K562 (cell line): Measurements from ENCODE around the gene SCGB1A1. TPM values are rescaled to one million over a fixed set of nuclear protein-coding genes. Genes with fewer than 3 reads are reported as not detected.

ENCODE experiments used
- ATAC-seq: fragments of 200-7000 bp; cut with Tn5 transposase; 3 replicates; pipeline ENCODE4 v1.9.1; 2020; ENCODE audit warnings: moderate library complexity
- BruUV-seq: library from RNA; stranded (reverse); fragments of 400-500 nt; replicated peaks from 2 replicates; lab custom pipeline; 2021; lab: Mats Ljungman, UMichigan
- CTCF ChIA-PET: fragments of 300-600 bp; formaldehyde crosslinking; extraction: SDS; loops from one replicate; lab custom pipeline; 2021; ENCODE audit warnings: low intra/inter-chr PET ratio; lab: Yijun Ruan, JAX
- POLR2A ChIA-PET: fragments of 300-600, 350-650 bp; sonication (Branson Sonifier 250); formaldehyde crosslinking; extraction: SDS; loops from one replicate; lab custom pipeline; 2021; ENCODE audit warnings: antibody characterized with exemption, inconsistent platforms; lab: Yijun Ruan, JAX
- DNase-seq, 4 experiments: peaks; one replicate each; pipeline versions ENCODE4 v3.0.0 to v3.0.0-alpha.2; 2011 to 2018; ENCODE audit warnings: low spot score in 3 of 4, mixed read lengths in 3 of 4; ENCODE audit errors: extremely low read depth in 1 of 4
- FAIRE-seq: peaks from 2 replicates; lab custom pipeline; 2011; peaks lifted over from hg19 to GRCh38; lab: Jason Lieb, UNC
- H2AFZ ChIP-seq: 2 replicates; pipeline ENCODE4 v1.6.0; 2011; ENCODE audit warnings: low read depth, low read length, control low read depth, inconsistent platforms
- H3K27ac ChIP-seq: fragments of 200-600 bp; 3 replicates; pipeline ENCODE4 v1.8.0; 2011; ENCODE audit warnings: low read depth, mild to moderate bottlenecking, control low read depth, inconsistent platforms, low read length, moderate library complexity, mixed read lengths; ENCODE audit errors: extremely low read depth
- H3K27me3 ChIP-seq, 2 experiments: fragments of 300-600 bp in 1 of 2; 2 replicates in 1 of 2; 3 replicates in 1 of 2; pipeline versions ENCODE4 v1.6.0 to v1.8.0; 2011; ENCODE audit warnings: inconsistent platforms in 2 of 2, low read length in 2 of 2, mild to moderate bottlenecking in 1 of 2, mixed read lengths in 1 of 2, moderate library complexity in 1 of 2; ENCODE audit not compliant: control insufficient read depth in 2 of 2, insufficient read depth in 2 of 2
- H3K36me3 ChIP-seq: fragments of 300-600 bp; 3 replicates; pipeline ENCODE4 v1.8.0; 2011; ENCODE audit warnings: mild to moderate bottlenecking, low read length, inconsistent platforms; ENCODE audit not compliant: control insufficient read depth, insufficient read depth
- H3K4me1 ChIP-seq, 2 experiments: fragments of 200-600 bp in 1 of 2; replicated peaks in 1 of 2; 2 replicates in 1 of 2; 3 replicates in 1 of 2; pipeline versions ENCODE4 v1.5.1 to v1.8.0; 2011; ENCODE audit warnings: inconsistent platforms in 2 of 2, low read length in 2 of 2, mild to moderate bottlenecking in 1 of 2, mixed read lengths in 1 of 2, moderate library complexity in 1 of 2; ENCODE audit not compliant: control insufficient read depth in 2 of 2, insufficient read depth in 2 of 2
- H3K4me2 ChIP-seq: 2 replicates; pipeline ENCODE4 v1.6.1; 2011; ENCODE audit warnings: low read length, control low read depth, inconsistent platforms, mixed read lengths; ENCODE audit not compliant: insufficient read depth
- H3K4me3 ChIP-seq: fragments of 200-600 bp; sonication (generic), shearing (Covaris generic); 2 replicates; pipeline ENCODE4 v1.5.1; 2016; ENCODE audit warnings: control low read depth, inconsistent platforms
- H3K79me2 ChIP-seq: fragments of 200-600 bp; 3 replicates; pipeline ENCODE4 v1.8.0; 2011; ENCODE audit warnings: low read length, inconsistent platforms; ENCODE audit not compliant: control insufficient read depth, insufficient read depth
- H3K9ac ChIP-seq, 2 experiments: 2 replicates each; pipeline versions ENCODE4 v1.6.0 to v1.6.1; 2011; ENCODE audit warnings: low read depth in 2 of 2, low read length in 2 of 2, control low read depth in 1 of 2, inconsistent platforms in 1 of 2, mild to moderate bottlenecking in 1 of 2, mixed read lengths in 1 of 2; ENCODE audit not compliant: insufficient read depth in 1 of 2
- H3K9me1 ChIP-seq: one replicate; pipeline ENCODE4 v1.6.0; 2011; ENCODE audit warnings: inconsistent platforms, mild to moderate bottlenecking, low read length, moderate library complexity; ENCODE audit not compliant: control insufficient read depth, insufficient read depth
- H3K9me3 ChIP-seq: replicated peaks from 2 replicates; pipeline ENCODE4 v1.5.1; 2011; ENCODE audit warnings: low read depth, low read length, inconsistent platforms; ENCODE audit not compliant: control insufficient read depth, insufficient read depth
- H4K20me1 ChIP-seq: replicated peaks from 2 replicates; pipeline ENCODE4 v1.6.1; 2011; ENCODE audit warnings: low read length, inconsistent platforms, mixed read lengths; ENCODE audit not compliant: control insufficient read depth, insufficient read depth
- HLTF ChIP-seq: fragments of 450-650 bp; IDR thresholded peaks from 2 replicates; pipeline ENCODE4 v1.6.1; 2016
- NCOA1 ChIP-seq: fragments of 450-650 bp; IDR thresholded peaks from 2 replicates; pipeline ENCODE4 v1.6.1; 2016; ENCODE audit warnings: low read depth
- WGBS: fragments of 100-300 bp; shearing (Covaris generic); methylation state at CpG from one replicate; pipeline ENCODE4 v1.1.6; 2016; ENCODE audit warnings: low coverage, mixed read lengths; ENCODE audit not compliant: insufficient coverage; ENCODE audit errors: missing lambda C conversion rate; 5-methylcytosine and 5-hydroxymethylcytosine counted together
- in situ Hi-C: fragments of 300-500 bp; cut with MboI; formaldehyde crosslinking; loops from 4 replicates; pipeline ENCODE4 v1.15.0; 2018; ENCODE audit warnings: inconsistent platforms, mixed read lengths
- intact Hi-C: fragments of 100-400 bp; cut with micrococcal nuclease; formaldehyde crosslinking; loops from 2 replicates; pipeline ENCODE4 v1.14.2; 2022
- polyA plus RNA-seq, 8 experiments: library from polyadenylated mRNA; depleted of rRNA in 4 of 8; stranded (reverse) in 5 of 8; unstranded in 3 of 8; fragments of >200 nt; fragmentation: Nextera tagmentation in 2 of 8; fragmentation: Illumina TruSeq in 1 of 8; extraction: Ambion mirVana in 2 of 8; extraction: Trizol in 1 of 8; gene quantifications; 2 replicates each; pipeline versions ENCODE4 v1.2.1 to v1.2.3, GENCODE V29; 2011 to 2014; ENCODE audit warnings: inconsistent platforms in 1 of 8, missing spikeins in 1 of 8
- total RNA-seq, 7 experiments: library from RNA; depleted of rRNA in 6 of 7; stranded (reverse); fragments of >200 nt in 6 of 7; fragmentation: Illumina TruSeq in 2 of 7; extraction: Trizol in 2 of 7; gene quantifications; 2 replicates each; pipeline versions ENCODE4 v1.2.1 to v1.2.3, GENCODE V29; 2011 to 2021; ENCODE audit warnings: low replicate concordance in 1 of 7
- TF ChIP-seq, protein P1 (sequence below): sonication (generic); formaldehyde crosslinking; IDR thresholded peaks from 2 replicates; pipeline ENCODE4 v1.8.1; 2023; ENCODE audit warnings: missing genetic modification reagents, mild to moderate bottlenecking, borderline replicate concordance
- TF ChIP-seq, protein P2 (sequence below): fragments of 200-600 bp; sonication (generic); IDR thresholded peaks from one replicate; pipeline ENCODE4 v1.6.1; 2012; ENCODE audit warnings: mild to moderate bottlenecking, low read depth, low read length, inconsistent platforms
- TF ChIP-seq, protein P3 (sequence below): sonication (generic); formaldehyde crosslinking; IDR thresholded peaks from 2 replicates; pipeline ENCODE4 v1.8.0; 2022; ENCODE audit warnings: missing genetic modification reagents, mild to moderate bottlenecking, borderline replicate concordance

The SCGB1A1 gene
- total and polyA plus RNA-seq, 9 of the 15 experiments (the other 6 are each of a cell fraction or from before 2014, with no cell fraction given), result 0.55 TPM; not detected in 8

DNA sequence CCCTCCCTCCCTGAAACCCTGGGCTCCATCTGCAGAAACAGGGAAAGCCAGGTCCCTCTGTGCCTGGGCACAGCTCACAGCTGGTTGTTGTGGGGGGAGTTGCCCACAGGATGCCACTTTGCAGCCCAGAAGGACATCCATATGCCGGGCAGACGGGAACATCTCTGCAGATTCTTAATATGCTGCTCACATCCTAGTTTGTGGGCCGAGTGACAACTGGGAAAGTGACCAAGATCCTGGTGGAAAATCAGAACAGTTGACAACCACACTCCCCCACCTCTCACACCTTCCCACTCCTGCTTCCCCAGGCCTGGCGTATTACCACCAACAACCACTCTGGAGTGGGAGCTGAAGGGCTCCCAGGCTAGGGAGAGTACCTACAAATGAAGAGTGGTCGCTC is 7.3 kb upstream of the SCGB1A1 start:
- no peaks in the 10 kb centered on the region for H3K36me3 ChIP-seq
- H3K9ac ChIP-seq, result 0 out of 4 replicates have a peak overlapping the region, but pooled peaks of 1 of the 2 experiments have one; percentile 1
- H3K4me2 ChIP-seq, result no peak overlapping the region
- intact Hi-C loops (no loop called here), in situ Hi-C loops (no loop called here)
- no peak overlapping the region for H2AFZ ChIP-seq
- peaks cover 0 to 11% of the 10 kb centered on the region in 2 experiments; a peak in 2 of 5 replicates for H3K4me1 ChIP-seq
- no peaks in the 10 kb centered on the region for H3K9me3 ChIP-seq
- H3K9me1 ChIP-seq, result no peaks in the 10 kb centered on the region
- H3K27ac ChIP-seq, result no peak overlapping the region
- POLR2A ChIA-PET, result interaction anchor here (0.6 to 0.9 kb wide), 3 partner anchors 13 to 190 kb away, joined by 3 read pairs; no protein-coding TSS in a partner anchor
- 42% methylated on average over 5 of the region's 5 CpGs for WGBS
- ATAC-seq, result no peak
- DNase-seq, result no peak
- CTCF ChIA-PET, result no interaction called here
- no peak for FAIRE-seq
- no peaks in the 10 kb centered on the region for H3K27me3 ChIP-seq
- H3K4me3 ChIP-seq, result no peak overlapping the region
- BruUV-seq, result no TSS peak
- H4K20me1 ChIP-seq, result no peaks in the 10 kb centered on the region
- H3K79me2 ChIP-seq, result no peaks in the 10 kb centered on the region
- TF ChIP-seq, protein P1, sequence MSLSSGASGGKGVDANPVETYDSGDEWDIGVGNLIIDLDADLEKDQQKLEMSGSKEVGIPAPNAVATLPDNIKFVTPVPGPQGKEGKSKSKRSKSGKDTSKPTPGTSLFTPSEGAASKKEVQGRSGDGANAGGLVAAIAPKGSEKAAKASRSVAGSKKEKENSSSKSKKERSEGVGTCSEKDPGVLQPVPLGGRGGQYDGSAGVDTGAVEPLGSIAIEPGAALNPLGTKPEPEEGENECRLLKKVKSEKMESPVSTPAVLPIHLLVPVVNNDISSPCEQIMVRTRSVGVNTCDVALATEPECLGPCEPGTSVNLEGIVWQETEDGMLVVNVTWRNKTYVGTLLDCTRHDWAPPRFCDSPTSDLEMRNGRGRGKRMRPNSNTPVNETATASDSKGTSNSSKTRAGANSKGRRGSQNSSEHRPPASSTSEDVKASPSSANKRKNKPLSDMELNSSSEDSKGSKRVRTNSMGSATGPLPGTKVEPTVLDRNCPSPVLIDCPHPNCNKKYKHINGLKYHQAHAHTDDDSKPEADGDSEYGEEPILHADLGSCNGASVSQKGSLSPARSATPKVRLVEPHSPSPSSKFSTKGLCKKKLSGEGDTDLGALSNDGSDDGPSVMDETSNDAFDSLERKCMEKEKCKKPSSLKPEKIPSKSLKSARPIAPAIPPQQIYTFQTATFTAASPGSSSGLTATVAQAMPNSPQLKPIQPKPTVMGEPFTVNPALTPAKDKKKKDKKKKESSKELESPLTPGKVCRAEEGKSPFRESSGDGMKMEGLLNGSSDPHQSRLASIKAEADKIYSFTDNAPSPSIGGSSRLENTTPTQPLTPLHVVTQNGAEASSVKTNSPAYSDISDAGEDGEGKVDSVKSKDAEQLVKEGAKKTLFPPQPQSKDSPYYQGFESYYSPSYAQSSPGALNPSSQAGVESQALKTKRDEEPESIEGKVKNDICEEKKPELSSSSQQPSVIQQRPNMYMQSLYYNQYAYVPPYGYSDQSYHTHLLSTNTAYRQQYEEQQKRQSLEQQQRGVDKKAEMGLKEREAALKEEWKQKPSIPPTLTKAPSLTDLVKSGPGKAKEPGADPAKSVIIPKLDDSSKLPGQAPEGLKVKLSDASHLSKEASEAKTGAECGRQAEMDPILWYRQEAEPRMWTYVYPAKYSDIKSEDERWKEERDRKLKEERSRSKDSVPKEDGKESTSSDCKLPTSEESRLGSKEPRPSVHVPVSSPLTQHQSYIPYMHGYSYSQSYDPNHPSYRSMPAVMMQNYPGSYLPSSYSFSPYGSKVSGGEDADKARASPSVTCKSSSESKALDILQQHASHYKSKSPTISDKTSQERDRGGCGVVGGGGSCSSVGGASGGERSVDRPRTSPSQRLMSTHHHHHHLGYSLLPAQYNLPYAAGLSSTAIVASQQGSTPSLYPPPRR, result no peak
- TF ChIP-seq, protein P2, sequence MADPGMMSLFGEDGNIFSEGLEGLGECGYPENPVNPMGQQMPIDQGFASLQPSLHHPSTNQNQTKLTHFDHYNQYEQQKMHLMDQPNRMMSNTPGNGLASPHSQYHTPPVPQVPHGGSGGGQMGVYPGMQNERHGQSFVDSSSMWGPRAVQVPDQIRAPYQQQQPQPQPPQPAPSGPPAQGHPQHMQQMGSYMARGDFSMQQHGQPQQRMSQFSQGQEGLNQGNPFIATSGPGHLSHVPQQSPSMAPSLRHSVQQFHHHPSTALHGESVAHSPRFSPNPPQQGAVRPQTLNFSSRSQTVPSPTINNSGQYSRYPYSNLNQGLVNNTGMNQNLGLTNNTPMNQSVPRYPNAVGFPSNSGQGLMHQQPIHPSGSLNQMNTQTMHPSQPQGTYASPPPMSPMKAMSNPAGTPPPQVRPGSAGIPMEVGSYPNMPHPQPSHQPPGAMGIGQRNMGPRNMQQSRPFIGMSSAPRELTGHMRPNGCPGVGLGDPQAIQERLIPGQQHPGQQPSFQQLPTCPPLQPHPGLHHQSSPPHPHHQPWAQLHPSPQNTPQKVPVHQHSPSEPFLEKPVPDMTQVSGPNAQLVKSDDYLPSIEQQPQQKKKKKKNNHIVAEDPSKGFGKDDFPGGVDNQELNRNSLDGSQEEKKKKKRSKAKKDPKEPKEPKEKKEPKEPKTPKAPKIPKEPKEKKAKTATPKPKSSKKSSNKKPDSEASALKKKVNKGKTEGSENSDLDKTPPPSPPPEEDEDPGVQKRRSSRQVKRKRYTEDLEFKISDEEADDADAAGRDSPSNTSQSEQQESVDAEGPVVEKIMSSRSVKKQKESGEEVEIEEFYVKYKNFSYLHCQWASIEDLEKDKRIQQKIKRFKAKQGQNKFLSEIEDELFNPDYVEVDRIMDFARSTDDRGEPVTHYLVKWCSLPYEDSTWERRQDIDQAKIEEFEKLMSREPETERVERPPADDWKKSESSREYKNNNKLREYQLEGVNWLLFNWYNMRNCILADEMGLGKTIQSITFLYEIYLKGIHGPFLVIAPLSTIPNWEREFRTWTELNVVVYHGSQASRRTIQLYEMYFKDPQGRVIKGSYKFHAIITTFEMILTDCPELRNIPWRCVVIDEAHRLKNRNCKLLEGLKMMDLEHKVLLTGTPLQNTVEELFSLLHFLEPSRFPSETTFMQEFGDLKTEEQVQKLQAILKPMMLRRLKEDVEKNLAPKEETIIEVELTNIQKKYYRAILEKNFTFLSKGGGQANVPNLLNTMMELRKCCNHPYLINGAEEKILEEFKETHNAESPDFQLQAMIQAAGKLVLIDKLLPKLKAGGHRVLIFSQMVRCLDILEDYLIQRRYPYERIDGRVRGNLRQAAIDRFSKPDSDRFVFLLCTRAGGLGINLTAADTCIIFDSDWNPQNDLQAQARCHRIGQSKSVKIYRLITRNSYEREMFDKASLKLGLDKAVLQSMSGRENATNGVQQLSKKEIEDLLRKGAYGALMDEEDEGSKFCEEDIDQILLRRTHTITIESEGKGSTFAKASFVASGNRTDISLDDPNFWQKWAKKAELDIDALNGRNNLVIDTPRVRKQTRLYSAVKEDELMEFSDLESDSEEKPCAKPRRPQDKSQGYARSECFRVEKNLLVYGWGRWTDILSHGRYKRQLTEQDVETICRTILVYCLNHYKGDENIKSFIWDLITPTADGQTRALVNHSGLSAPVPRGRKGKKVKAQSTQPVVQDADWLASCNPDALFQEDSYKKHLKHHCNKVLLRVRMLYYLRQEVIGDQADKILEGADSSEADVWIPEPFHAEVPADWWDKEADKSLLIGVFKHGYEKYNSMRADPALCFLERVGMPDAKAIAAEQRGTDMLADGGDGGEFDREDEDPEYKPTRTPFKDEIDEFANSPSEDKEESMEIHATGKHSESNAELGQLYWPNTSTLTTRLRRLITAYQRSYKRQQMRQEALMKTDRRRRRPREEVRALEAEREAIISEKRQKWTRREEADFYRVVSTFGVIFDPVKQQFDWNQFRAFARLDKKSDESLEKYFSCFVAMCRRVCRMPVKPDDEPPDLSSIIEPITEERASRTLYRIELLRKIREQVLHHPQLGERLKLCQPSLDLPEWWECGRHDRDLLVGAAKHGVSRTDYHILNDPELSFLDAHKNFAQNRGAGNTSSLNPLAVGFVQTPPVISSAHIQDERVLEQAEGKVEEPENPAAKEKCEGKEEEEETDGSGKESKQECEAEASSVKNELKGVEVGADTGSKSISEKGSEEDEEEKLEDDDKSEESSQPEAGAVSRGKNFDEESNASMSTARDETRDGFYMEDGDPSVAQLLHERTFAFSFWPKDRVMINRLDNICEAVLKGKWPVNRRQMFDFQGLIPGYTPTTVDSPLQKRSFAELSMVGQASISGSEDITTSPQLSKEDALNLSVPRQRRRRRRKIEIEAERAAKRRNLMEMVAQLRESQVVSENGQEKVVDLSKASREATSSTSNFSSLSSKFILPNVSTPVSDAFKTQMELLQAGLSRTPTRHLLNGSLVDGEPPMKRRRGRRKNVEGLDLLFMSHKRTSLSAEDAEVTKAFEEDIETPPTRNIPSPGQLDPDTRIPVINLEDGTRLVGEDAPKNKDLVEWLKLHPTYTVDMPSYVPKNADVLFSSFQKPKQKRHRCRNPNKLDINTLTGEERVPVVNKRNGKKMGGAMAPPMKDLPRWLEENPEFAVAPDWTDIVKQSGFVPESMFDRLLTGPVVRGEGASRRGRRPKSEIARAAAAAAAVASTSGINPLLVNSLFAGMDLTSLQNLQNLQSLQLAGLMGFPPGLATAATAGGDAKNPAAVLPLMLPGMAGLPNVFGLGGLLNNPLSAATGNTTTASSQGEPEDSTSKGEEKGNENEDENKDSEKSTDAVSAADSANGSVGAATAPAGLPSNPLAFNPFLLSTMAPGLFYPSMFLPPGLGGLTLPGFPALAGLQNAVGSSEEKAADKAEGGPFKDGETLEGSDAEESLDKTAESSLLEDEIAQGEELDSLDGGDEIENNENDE, result no peak
- TF ChIP-seq, protein P3, sequence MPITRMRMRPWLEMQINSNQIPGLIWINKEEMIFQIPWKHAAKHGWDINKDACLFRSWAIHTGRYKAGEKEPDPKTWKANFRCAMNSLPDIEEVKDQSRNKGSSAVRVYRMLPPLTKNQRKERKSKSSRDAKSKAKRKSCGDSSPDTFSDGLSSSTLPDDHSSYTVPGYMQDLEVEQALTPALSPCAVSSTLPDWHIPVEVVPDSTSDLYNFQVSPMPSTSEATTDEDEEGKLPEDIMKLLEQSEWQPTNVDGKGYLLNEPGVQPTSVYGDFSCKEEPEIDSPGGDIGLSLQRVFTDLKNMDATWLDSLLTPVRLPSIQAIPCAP (CRISPR knock-in tag), result no peak
- TF ChIP-seq HLTF, result no peak
- no peak for TF ChIP-seq NCOA1
